Body of pancreas (tissue), 4 donors: Measurements from ENCODE around the gene GOLGA3.

Experiments used
- CTCF ChIP-seq, 7 experiments: fragments of 450-650 bp in 4 of 7; fragments of 200-600 bp in 3 of 7; sonication (generic) in 3 of 7; IDR thresholded peaks; one replicate each; pipeline ENCODE4 v1.5.1; 2016 to 2019; ENCODE audit warnings: antibody characterized with exemption in 7 of 7
- POLR2A ChIP-seq, 3 donors: fragments of 450-650 bp; IDR thresholded peaks; one replicate each; pipeline ENCODE4 v1.6.1; 2016; ENCODE audit warnings: antibody characterized with exemption in 3 of 3, mild to moderate bottlenecking in 2 of 3

GRCh38 chr12:132834181-132834711 lies 5.6 kb upstream of the GOLGA3 start:
- TF ChIP-seq CTCF (IDR thresholded peaks at IDR 0.05) (no peak), POLR2A (IDR thresholded peaks at IDR 0.05) (no peak)
